HepG2 (cell line): ENCODE data around the gene FCAMR. TPM values are rescaled to one million over a fixed set of nuclear protein-coding genes. Genes with fewer than 3 reads are reported as not detected.

Experiments used
- ATAC-seq: fragments of 200-7000 bp; cut with Tn5 transposase; 3 replicates; pipeline ENCODE4 v1.9.1; 2020; ENCODE audit warnings: mild to moderate bottlenecking, moderate library complexity
- BruUV-seq: library from RNA; stranded (reverse); fragments of 400-500 nt; replicated peaks from 2 replicates; lab custom pipeline; 2021; lab: Mats Ljungman, UMichigan
- CTCF ChIA-PET: fragments of 300-600 bp; formaldehyde crosslinking; extraction: SDS; loops from one replicate; lab custom pipeline; 2021; ENCODE audit warnings: low total read pairs, inconsistent platforms, low intra/inter-chr PET ratio; lab: Yijun Ruan, JAX
- POLR2A ChIA-PET: fragments of 350-600 bp; sonication (Branson Sonifier 250); formaldehyde crosslinking; loops from one replicate; lab custom pipeline; 2020; ENCODE audit warnings: antibody characterized with exemption, inconsistent platforms; lab: Yijun Ruan, JAX
- DNase-seq: peaks from one replicate; pipeline ENCODE4 v3.0.0-alpha.2; 2015; ENCODE audit warnings: low spot score
- FAIRE-seq: peaks from 3 replicates; lab custom pipeline; 2011; peaks lifted over from hg19 to GRCh38; lab: Jason Lieb, UNC
- H2AFZ ChIP-seq: one replicate; pipeline ENCODE4 v1.6.1; 2011; ENCODE audit warnings: low read length, inconsistent platforms
- H3K27ac ChIP-seq: fragments of 300-600 bp; 3 replicates; pipeline ENCODE4 v1.8.0; 2011; ENCODE audit warnings: mixed run types, mild to moderate bottlenecking, mixed read lengths, low read length, inconsistent platforms; ENCODE audit not compliant: insufficient read depth; ENCODE audit errors: extremely low read length
- H3K27me3 ChIP-seq, 2 experiments: fragments of 200-600 bp in 1 of 2; 2 replicates in 1 of 2; 3 replicates in 1 of 2; pipeline versions ENCODE4 v1.6.0 to v1.8.0; 2011; ENCODE audit warnings: low read length in 2 of 2, mild to moderate bottlenecking in 2 of 2, moderate library complexity in 2 of 2, inconsistent platforms in 1 of 2; ENCODE audit not compliant: insufficient read depth in 2 of 2, control insufficient read depth in 1 of 2
- H3K36me3 ChIP-seq, 2 experiments: fragments of 200-600 bp in 1 of 2; replicated peaks in 1 of 2; 2 replicates in 1 of 2; 3 replicates in 1 of 2; pipeline versions ENCODE4 v1.5.1 to v1.8.0; 2011; ENCODE audit warnings: low read length in 2 of 2, inconsistent platforms in 1 of 2; ENCODE audit not compliant: insufficient read depth in 2 of 2, control insufficient read depth in 1 of 2
- H3K4me1 ChIP-seq: 2 replicates; pipeline ENCODE4 v1.5.1; 2012; ENCODE audit warnings: low read length, inconsistent platforms; ENCODE audit not compliant: insufficient read depth
- H3K4me2 ChIP-seq: 2 replicates; pipeline ENCODE4 v1.6.0; 2011; ENCODE audit warnings: low read depth, low read length, inconsistent platforms
- H3K4me3 ChIP-seq, 3 experiments: fragments of 200-600 bp in 1 of 3; sonication (generic), shearing (Covaris generic) in 1 of 3; replicated peaks in 1 of 3; 2 replicates each; pipeline ENCODE4 v1.5.1; 2011 to 2016; ENCODE audit warnings: low read length in 3 of 3, inconsistent platforms in 2 of 3, low read depth in 2 of 3, mild to moderate bottlenecking in 2 of 3, control low read depth in 1 of 3, mixed read lengths in 1 of 3; ENCODE audit not compliant: insufficient read depth in 1 of 3
- H3K79me2 ChIP-seq: one replicate; pipeline ENCODE4 v1.6.1; 2011; ENCODE audit warnings: low read length, inconsistent platforms; ENCODE audit not compliant: insufficient read depth
- H3K9ac ChIP-seq: 2 replicates; pipeline ENCODE4 v1.6.0; 2011; ENCODE audit warnings: mild to moderate bottlenecking, low read depth, low read length, inconsistent platforms; ENCODE audit not compliant: insufficient read depth
- H3K9me3 ChIP-seq: 2 replicates; pipeline ENCODE4 v1.5.1; 2012; ENCODE audit warnings: mild to moderate bottlenecking, low read length
- H4K20me1 ChIP-seq: 2 replicates; pipeline ENCODE4 v1.6.0; 2011; ENCODE audit warnings: inconsistent platforms, mild to moderate bottlenecking, low read length, moderate library complexity; ENCODE audit not compliant: insufficient read depth
- DMAP1 ChIP-seq: IDR thresholded peaks from 2 replicates; pipeline ENCODE4 v1.6.1; 2016
- DNMT3B ChIP-seq: conservative IDR thresholded peaks from 2 replicates; pipeline ENCODE4 v1.6.1; 2016; ENCODE audit warnings: missing biosample characterization, control low read depth
- HMGXB4 ChIP-seq, 2 experiments: sonication (generic) in 1 of 2; formaldehyde crosslinking in 1 of 2; IDR thresholded peaks; 2 replicates each; pipeline versions ENCODE4 v1.4.0 to v1.6.1; 2018 to 2020; ENCODE audit warnings: missing genetic modification reagents in 2 of 2, borderline replicate concordance in 1 of 2, low read depth in 1 of 2, mild to moderate bottlenecking in 1 of 2, missing biosample characterization in 1 of 2
- NR2C2 ChIP-seq: sonication (generic); formaldehyde crosslinking; IDR thresholded peaks from 2 replicates; pipeline ENCODE4 v1.4.0; 2020; ENCODE audit warnings: missing genetic modification reagents, mild to moderate bottlenecking, moderate library complexity, borderline replicate concordance
- RFX1 ChIP-seq: fragments of 450-650 bp; IDR thresholded peaks from 2 replicates; pipeline ENCODE4 v1.6.1; 2017
- RFXAP ChIP-seq: sonication (generic); formaldehyde crosslinking; IDR thresholded peaks from 2 replicates; pipeline ENCODE4 v1.4.0; 2020; ENCODE audit warnings: missing genetic modification reagents, borderline replicate concordance
- SALL2 ChIP-seq: sonication (generic); formaldehyde crosslinking; IDR thresholded peaks from 2 replicates; pipeline ENCODE4 v1.8.1; 2023; ENCODE audit warnings: mild to moderate bottlenecking, missing genetic modification reagents, inconsistent platforms
- ZBTB40 ChIP-seq, 2 experiments: fragments of 450-650 bp in 1 of 2; sonication (generic) in 1 of 2; formaldehyde crosslinking in 1 of 2; IDR thresholded peaks; 2 replicates each; pipeline versions ENCODE4 v1.6.1 to v1.8.0; 2016 to 2022; ENCODE audit warnings: antibody characterized with exemption in 1 of 2, mild to moderate bottlenecking in 1 of 2, missing genetic modification reagents in 1 of 2
- ZNF136 ChIP-seq: sonication (generic); formaldehyde crosslinking; IDR thresholded peaks from 2 replicates; pipeline ENCODE4 v1.8.1; 2022; ENCODE audit warnings: low read depth, mild to moderate bottlenecking, moderate library complexity, missing genetic modification reagents
- ZNF281 ChIP-seq: sonication (generic); formaldehyde crosslinking; IDR thresholded peaks from 2 replicates; pipeline ENCODE4 v1.4.0; 2020; ENCODE audit warnings: missing genetic modification reagents, borderline replicate concordance
- ZNF350 ChIP-seq: sonication (generic); formaldehyde crosslinking; IDR thresholded peaks from 2 replicates; pipeline ENCODE4 v1.4.0; 2020; ENCODE audit warnings: mild to moderate bottlenecking, low read depth, missing genetic modification reagents, borderline replicate concordance
- WGBS: methylation state at CpG from one replicate; pipeline ENCODE4 v1.1.6; 2017; ENCODE audit warnings: low lambda C conversion rate; 5-methylcytosine and 5-hydroxymethylcytosine counted together
- in situ Hi-C: cut with HindIII; loops from 2 replicates; pipeline ENCODE4 v1.10.0; 2017; ENCODE audit warnings: low pct_unique_long_range_greater_than_20kb; ENCODE audit not compliant: extremely low pct_ligation_motif_present
- intact Hi-C: fragments of 100-400 bp; cut with micrococcal nuclease; formaldehyde crosslinking; loops from one replicate; pipeline ENCODE4 v1.10.0; 2022; ENCODE audit not compliant: unreplicated experiment
- polyA plus RNA-seq, 8 experiments: library from polyadenylated mRNA; depleted of rRNA in 3 of 8; stranded (reverse) in 7 of 8; unstranded in 1 of 8; fragments of >200 nt; fragmentation: Illumina TruSeq in 4 of 8; extraction: Trizol in 4 of 8; gene quantifications; 2 replicates each; pipeline versions ENCODE4 v1.2.1 to v1.2.3, GENCODE V29; 2011 to 2016; ENCODE audit warnings: low read depth in 4 of 8, missing spikeins in 1 of 8, mixed read lengths in 1 of 8; ENCODE audit not compliant: insufficient read depth in 1 of 8
- total RNA-seq, 5 experiments: library from RNA; depleted of rRNA; stranded (reverse); fragments of >200 nt; fragmentation: Illumina TruSeq; extraction: Trizol; gene quantifications; 2 replicates each; pipeline ENCODE4 v1.2.3, GENCODE V29; 2016; ENCODE audit warnings: low read depth in 1 of 5

The FCAMR gene
- total and polyA plus RNA-seq, 2 of the 13 experiments (the other 11 are each of a cell fraction or from before 2014, with no cell fraction given) = not detected

- ChIA-PET POLR2A (interaction anchor here (0.8 kb wide), 1 partner anchor 9 kb away, joined by 3 read pairs; no protein-coding TSS in a partner anchor), CTCF (no interaction called here)
- H3K4me2 ChIP-seq = no peak overlapping the region
- no peak overlapping the region for H3K27ac ChIP-seq
- H3K4me1 ChIP-seq = peaks cover 56% of the 10 kb centered on the region
- WGBS = 64% methylated on average over 2 of the region's 2 CpGs
- H3K9ac ChIP-seq = no peak overlapping the region
- ATAC-seq (no peak), DNase-seq (no peak), FAIRE-seq (no peak)
- H4K20me1 ChIP-seq = no peaks in the 10 kb centered on the region
- H2AFZ ChIP-seq = no peak overlapping the region
- no peak overlapping the region for H3K4me3 ChIP-seq
- H3K36me3 ChIP-seq = no peaks in the 10 kb centered on the region
- in situ Hi-C loops = no loop called here
- no peaks in the 10 kb centered on the region for H3K9me3 ChIP-seq
- no peaks in the 10 kb centered on the region for H3K79me2 ChIP-seq
- intact Hi-C loops = no loop called here
- H3K27me3 ChIP-seq = no peaks in the 10 kb centered on the region
- no TSS peak for BruUV-seq
- TF ChIP-seq HMGXB4 (CRISPR knock-in tag; IDR thresholded peaks at IDR 0.05; ENCODE audit: borderline replicate concordance in 1 of 2, low read depth in 1 of 2) (no peak), ZNF136 (CRISPR knock-in tag) (no peak), ZNF281 (CRISPR knock-in tag) (no peak), ZBTB40 (IDR thresholded peaks at IDR 0.05) (no peak), ZBTB40 (CRISPR knock-in tag; IDR thresholded peaks at IDR 0.05) (no peak), RFX1 (no peak), ZNF350 (CRISPR knock-in tag) (no peak), SALL2 (CRISPR knock-in tag) (no peak), RFXAP (CRISPR knock-in tag) (no peak), NR2C2 (CRISPR knock-in tag) (no peak), DNMT3B (no peak), DMAP1 (CRISPR knock-in tag) (no peak)
Observed at GRCh38 chr1:207019161-207019560, 48.9 kb upstream of the FCAMR start.
